HG02840 (cell line): ENCODE measurements around the gene FUT2.

Experiments
- ATAC-seq: cut with Tn5 transposase; IDR thresholded peaks from one replicate; pipeline ENCODE4 v1.9.1; 2021; ENCODE audit warnings: mild to moderate bottlenecking, moderate library complexity, moderate number of reproducible peaks; ENCODE audit not compliant: unreplicated experiment, low FRiP score

The FUT2 gene

GRCh38 chr19:48746738-48747575 lies 51.2 kb downstream of the FUT2 start, which contains the start of gene IZUMO1:
Gene IZUMO1 (minus strand): TSS chr19:48746909. CDS start chr19:48745859, 1,050 bp downstream.
- ATAC-seq, result no peak

GRCh38 chr19:48749571-48750198 lies 53.9 kb downstream of the FUT2 start:
- no peak for ATAC-seq

GRCh38 chr19:48750351-48750750 lies 54.6 kb downstream of the FUT2 start:
- ATAC-seq, result no peak

DNA sequence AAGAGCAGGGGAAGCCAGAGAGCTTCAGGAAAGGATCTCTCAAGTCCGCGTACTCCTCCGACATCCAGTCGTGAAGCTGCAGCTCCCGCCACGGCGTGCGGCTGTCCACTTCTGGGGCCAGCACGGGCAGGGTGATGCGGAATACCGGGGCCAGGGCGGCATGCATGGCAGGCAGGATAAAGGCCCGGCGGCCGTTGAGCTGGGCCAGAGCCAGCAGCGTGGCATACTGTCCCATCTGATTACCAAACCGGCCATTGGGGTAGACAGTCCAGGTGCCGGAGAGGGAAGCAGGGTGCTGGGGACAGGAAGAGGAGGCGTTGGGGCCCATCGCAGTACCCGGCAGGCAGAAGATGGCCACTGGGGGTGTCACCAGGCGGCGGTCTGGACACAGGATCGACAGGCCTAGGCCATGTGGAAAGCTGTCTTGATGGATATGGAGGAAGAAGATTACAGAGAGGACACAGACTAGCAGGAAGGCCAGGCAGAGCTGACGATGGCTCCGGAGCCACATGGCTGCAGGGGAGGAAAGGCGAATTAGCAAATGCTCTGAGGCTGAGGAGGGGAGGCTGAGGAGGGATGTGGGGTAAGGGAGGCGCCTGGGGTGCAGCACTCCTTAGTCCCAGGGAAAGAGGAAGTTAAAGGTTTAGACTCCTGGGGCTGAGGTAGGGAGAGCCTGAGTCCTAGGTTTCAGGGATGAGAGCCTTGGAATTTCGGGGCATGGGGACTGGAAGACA lies 55.2 kb downstream of the FUT2 start:
- no peak for ATAC-seq

GRCh38 chr19:48751845-48752495 lies 56.2 kb downstream of the FUT2 start:
- ATAC-seq, result no peak

GRCh38 chr19:48752496-48753365 lies 57.0 kb downstream of the FUT2 start, which contains the start of gene FUT1:
Gene FUT1 (minus strand): TSS chr19:48752641. CDS start chr19:48751281, 1,360 bp downstream.
- no peak for ATAC-seq

DNA sequence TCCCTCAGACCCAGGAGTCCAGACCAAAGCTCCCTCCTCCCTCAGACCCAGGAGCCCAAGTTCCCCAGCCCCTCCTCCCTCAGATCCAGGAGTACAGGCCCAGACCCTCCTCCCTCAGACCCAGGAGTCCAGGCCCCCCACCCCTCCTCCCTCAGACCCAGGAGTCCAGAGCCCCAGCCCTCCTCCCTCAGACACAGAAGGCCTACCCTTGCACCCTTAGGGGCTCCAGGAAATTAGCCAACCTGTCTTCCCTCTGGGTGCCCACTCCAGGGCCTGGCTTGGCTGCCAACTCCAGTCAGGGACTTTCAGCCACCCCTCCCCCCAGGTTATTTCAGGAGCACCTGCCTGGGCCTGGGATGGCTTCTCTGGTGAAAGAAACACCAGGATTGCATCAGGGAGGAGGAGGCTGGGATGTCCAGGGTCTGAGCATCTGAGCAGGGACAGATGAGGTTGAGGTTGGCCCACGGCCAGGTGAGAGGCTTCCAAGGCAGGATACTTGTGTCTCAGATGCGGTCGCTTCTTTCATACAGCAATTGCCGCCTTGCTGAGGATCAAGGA lies 59.4 kb downstream of the FUT2 start, which contains the start of gene FGF21:
Gene FGF21, plus strand, starts transcription at position 441 of the 558 bp plus-strand sequence. CDS start 713 bp downstream, outside the sequence.
- ATAC-seq, result no peak
